ENCODE results near the gene GRXCR2. TPM values are rescaled to one million over a fixed set of nuclear protein-coding genes. Genes with fewer than 3 reads are reported as not detected.
"Not testable (repeated sequence)": the region's sequence is repeated elsewhere in the genome, so short reads cannot be mapped to it uniquely, and the experiment has no call there.

Gene GRXCR2, protein sequence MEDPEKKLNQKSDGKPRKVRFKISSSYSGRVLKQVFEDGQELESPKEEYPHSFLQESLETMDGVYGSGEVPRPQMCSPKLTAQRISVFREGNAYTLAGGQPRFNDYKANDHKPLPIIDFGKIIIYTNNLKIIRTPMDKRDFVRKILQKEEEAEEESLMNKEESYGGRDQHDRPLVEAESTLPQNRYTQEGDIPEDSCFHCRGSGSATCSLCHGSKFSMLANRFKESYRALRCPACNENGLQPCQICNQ
- total RNA-seq = not detected

DNA sequence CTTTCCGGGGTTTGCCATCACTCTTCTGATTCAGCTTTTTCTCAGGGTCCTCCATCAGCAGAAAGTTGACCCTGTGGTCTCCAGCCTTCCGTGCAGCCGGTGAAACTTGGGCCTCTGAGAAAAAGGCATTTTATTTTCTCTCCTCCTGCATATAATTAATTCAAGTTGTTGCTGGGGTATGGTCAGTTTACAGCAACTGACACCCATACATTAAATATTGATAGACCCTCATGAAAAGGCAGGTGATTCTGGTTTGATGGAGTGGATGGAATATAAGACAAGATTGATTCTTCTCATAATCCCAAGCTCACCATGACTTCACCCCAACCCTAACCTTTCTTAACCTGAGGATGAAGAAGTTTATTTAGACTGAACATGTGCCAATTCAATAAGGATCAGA lies at the start of gene GRXCR2:
Gene GRXCR2, minus strand, starts transcription at position 101 of the 400 bp plus-strand sequence. Its CDS starts 46 bp downstream, at position 55.
- FAIRE-seq (no peak), DNase-seq (ENCODE audit: low spot score in 2 of 2) (no peak)

DNA sequence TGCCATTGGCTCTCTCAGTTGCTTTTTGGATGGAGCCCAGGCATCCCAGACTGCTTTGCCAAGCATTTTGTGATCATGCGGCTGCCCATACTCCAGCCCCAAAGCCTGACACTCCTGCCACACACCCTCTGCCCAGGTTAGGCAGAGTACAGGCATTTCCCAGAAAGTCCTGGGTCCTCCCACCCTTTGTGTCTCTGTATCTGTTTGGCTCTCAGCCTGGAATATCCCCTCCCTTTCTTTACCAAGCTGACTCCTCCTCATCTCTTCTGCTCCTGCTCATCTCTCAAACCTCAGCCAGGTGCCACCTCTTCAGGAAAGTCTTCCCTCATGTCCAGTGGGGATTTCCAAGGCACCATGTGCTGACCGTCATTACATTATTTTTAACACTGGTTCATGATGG lies 49.2 kb upstream of the GRXCR2 start:
- no peak for FAIRE-seq
- DNase-seq (ENCODE audit: low spot score in 2 of 2) = no peak

DNA sequence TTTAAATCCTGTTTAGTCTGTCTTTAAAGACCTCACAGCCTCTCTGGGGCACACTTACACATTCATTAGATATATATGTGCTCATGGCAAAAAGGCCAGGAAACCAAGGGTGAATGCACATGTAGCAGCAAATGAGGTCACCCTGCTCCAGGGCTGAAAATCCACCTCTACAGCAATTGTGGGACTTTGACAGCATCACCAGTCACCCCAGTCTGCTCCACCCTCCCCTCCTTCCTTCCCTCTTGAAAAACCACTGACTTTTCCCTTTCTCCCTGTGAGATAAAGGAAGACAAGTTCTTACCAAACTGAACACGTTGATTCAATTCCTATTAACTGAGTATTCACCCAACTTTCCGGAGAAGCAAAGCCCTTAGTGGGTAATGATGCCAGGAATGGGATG lies 48.4 kb upstream of the GRXCR2 start:
- DNase-seq (ENCODE audit: low spot score in 2 of 2) (no peak), FAIRE-seq (no peak)

DNA sequence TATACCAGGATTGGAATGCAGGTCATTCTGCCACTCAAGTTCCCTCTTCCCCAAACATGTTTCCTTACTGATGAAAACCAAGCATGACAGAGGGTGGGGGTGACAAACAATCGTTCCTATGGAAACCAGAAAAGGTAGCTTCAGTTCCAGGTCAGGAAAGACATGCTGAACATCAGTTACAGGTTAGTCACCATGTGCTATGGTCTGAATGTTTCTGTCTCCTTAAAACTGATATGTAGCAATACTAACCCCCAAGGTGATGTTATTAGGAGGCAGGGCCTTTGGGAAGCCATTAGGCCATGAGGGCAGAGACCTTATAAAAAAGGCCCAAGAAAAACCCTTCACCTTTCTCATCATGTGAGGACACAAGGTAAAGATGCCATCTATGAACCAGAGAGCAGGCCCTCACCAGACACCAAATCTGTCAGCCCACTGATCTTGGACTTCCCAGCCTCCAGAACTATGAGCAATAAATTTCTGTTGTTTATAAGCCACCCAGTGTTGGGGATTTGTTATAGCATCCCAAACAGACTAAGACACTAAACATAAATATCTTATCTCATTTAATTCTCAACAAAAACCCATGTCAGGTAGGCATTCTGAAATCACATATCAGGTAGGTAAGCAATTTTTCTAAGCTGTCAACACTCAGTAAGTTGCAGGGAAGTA lies 47.9 kb upstream of the GRXCR2 start:
- FAIRE-seq = no peak
- no peak for DNase-seq (ENCODE audit: low spot score in 2 of 2)

DNA sequence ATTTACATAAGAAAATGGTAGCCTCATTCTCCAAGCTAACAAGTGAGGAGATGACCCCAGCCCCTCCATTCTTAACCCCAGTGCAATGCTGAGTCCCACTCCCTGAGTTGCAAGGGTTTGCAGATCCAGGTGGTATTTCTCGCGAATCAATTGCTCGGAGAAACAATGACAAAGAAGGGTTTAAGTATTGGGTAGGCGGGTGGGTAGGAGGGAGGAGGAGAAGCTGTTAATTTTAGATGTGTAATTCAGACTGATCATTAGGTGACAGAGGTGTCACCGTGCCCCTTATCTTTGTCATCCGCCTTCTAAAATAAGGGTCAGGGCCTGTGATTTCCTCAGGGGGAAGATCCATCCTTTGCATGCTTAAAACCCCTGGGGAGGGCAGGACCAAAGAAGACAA lies 46.6 kb upstream of the GRXCR2 start:
- FAIRE-seq (no peak), DNase-seq (ENCODE audit: low spot score in 2 of 2) (no peak)

DNA sequence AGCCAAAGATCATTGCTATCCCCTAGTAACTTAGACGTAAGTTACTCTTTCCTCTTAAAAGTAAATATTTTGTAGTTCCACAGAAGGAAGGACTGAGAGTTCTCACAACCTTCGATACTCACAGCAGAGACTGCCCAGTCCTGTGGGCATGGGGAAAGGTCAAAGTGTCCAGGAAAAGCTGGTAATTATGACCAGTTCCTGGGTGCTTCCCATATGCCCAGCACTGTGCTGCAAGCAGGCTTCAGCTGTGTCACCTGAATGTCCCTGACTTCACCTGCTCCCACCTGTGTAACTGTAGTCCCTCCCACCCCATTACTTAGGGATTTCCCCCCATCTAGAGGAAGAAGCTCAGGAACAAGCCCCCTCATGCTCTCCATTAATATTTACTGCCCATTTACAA lies 45.6 kb upstream of the GRXCR2 start:
- no peak for DNase-seq (ENCODE audit: low spot score in 2 of 2)
- no peak for FAIRE-seq

DNA sequence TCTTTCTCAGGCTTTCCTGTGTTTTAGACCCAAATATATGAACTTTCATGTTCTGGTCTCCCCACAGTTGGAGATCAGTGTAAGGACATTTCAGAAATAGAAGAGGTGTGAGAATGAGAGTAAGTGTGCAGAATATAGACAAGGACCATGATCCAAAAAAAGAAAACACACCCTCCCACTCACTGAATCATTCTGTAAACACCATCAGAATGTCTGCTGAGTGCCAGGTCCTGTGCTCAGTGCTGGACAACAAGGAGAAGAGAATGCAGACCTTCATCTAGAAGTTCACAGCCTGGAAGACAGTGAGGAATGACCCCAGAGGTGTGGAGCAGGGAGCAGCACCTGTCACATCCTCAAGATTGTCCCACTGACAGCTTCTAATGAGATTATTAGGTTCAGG lies 44.5 kb upstream of the GRXCR2 start:
- FAIRE-seq = no peak

DNA sequence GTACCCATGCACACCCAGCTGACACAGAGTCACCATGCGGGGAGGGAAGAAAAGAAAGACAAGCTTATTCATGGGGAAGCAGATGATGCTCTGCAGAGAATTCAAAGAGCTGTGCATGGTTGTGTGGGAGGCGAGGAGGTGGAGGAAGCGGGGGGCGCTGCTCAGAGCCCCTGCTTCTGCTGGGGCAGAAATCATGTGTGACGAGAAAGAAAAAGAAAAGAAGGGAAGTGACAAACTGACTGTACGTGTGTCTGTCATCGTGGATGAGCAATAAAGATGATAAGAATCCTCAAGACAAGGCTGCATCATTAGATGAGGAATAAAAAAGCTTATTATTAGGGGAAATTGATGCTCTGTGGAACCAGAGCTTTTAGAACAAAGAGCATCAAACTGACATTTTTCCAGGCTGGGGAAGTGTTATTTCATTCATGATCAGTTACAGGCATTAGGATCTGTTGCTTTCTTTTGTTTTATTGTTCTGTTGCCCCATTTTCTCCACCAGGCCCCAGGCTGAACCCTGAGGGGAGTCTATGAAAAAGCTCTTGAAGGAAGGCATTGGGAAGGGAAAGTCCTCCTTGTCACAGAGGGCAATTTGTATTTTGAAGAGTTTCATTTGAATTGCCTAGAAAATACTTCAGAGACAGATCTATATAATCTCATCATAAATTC lies 43.3 kb upstream of the GRXCR2 start:
- DNase-seq (ENCODE audit: low spot score in 2 of 2) = no peak

More for the DNA sequence above, 44.5 kb upstream of the GRXCR2 start:
- DNase-seq (ENCODE audit: low spot score in 2 of 2) = no peak

DNA sequence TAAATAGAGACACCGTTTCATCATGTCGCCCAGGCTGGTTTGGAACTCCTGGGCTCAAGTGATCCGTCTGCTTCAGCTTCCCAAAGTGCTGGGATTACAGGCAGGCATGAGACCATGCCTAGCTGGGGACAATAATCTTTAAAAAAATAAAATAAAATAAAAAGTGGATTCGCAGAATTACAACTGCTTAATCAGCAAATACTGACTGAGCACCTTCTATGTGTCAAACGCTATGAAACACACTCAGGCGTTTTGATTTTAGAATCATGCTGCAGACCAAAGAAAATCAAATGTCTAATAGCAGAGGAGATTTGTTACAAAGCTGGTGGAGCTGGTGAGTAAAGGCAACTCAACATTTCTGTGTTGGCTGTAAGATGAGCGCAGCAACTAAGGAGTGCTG lies 40.9 kb upstream of the GRXCR2 start:
- DNase-seq (ENCODE audit: low spot score in 2 of 2) (no peak), FAIRE-seq (no peak)

More for the DNA sequence above, 43.3 kb upstream of the GRXCR2 start:
- FAIRE-seq = no peak

DNA sequence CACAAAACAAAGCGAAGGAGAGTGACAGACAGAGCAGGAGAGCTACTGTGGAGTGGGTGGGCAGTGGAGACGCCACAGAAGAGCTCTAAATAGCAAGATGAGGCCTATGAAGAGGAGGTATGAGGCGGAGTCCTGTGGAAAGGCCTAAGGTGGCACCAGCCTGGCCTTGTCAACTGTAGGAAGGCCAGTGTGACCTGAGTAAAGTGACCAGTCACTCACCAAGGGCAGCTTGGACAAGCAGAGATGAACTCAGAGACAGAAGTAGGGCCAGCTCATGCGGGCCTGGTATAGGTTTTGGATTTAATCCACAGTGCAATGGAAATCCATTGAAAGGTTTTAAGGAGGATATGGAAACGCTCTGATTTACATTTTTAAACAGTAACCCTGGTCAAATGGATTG lies 39.8 kb upstream of the GRXCR2 start:
- no peak for DNase-seq (ENCODE audit: low spot score in 2 of 2)
- no peak for FAIRE-seq

DNA sequence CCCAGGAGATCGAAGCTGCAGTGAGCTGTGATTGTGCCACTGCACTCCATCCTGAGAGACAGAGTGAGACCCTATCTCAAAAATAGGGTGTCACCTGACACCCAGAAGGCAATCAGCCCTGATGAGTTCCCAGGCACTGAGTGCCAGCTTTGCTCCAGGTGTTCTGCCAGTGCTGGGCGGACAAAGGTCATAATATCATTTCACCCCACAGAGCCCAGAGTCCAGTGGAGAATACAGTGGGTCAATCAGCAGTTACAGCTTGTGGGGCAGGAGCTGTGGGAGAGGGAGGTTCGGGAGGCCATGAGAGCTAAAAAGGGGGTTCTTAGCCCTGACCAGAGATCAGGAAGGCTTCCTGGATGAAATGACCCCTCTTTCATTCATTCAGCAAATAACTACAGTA lies 39.2 kb upstream of the GRXCR2 start:
- no peak for FAIRE-seq
- DNase-seq (ENCODE audit: low spot score in 2 of 2) = no peak

DNA sequence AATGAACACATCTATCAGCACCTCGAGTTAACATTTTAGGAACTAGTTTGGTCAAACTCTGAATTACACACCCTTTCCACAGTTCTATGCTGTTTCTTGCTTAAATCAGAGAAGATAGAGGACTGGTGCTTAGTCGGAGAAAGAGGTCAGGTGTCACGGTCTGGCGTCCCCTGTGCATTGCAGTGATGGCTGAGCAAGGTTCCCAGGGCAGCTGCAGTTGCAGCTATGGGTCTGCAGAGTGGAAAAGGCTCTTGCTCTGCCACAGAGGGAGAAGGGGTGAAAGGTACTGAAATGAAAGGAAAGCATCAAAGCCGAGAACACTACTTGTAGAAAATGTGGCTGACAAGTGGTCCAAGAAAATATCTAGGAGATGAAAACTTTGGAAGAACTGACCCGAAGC lies 38.4 kb upstream of the GRXCR2 start:
- no peak for FAIRE-seq
- no peak for DNase-seq (ENCODE audit: low spot score in 2 of 2)

DNA sequence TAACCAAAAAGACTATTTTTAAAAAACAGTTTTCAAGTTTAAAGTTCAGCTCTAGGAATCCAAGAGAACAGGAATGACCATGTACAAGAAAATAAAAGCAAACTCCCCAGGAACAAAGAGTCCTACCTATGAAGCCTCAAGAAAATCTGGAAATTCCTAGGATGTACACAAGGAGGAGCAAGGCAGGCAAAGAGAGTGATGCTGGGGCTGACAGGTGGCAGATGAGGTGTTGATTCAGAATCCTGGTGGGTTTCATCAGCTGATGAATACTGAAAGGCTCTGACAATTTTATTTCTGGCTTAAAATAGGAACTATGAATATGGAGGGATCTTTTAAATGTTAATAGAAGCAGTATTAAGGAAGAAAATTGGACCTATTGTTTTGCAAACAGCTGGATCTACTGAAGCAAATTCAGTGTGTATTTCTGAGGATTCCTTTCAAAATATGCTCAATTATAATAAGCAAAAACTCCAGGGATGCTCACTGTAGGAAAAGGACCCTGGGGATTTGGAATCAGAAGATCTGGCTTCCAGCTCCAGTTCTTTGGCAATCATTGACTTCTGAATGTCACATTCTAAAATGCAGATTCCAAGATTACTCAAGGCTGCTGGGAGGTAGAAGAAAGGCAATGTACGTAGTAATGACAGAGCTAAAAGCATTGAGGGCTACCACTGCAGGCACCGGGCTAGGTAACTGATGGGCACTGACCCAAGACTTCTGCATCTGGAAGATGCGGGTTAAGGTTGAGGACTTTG lies 35.6 kb upstream of the GRXCR2 start:
- FAIRE-seq = no peak
- DNase-seq (ENCODE audit: low spot score in 2 of 2) = no peak

DNA sequence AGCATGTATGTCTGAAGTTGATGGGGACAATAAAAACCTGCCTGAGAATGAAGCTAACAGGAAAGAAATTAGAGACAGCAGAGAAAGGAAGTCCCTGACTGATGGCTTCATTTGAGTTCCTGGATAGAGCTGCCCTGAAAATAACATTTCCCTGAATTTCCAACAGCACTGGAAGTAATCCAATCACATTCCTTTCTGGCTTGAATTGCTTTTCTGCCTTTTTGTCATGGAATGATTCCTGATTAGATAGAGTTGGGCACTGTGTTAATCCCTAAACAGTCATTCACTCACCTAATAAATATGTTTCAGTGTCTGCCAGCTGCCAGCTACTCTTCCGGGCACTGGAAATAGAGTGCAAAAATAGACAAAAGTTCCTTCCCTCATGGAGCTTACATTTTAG lies 33.6 kb upstream of the GRXCR2 start:
- FAIRE-seq (no peak), DNase-seq (ENCODE audit: low spot score in 2 of 2) (no peak)

DNA sequence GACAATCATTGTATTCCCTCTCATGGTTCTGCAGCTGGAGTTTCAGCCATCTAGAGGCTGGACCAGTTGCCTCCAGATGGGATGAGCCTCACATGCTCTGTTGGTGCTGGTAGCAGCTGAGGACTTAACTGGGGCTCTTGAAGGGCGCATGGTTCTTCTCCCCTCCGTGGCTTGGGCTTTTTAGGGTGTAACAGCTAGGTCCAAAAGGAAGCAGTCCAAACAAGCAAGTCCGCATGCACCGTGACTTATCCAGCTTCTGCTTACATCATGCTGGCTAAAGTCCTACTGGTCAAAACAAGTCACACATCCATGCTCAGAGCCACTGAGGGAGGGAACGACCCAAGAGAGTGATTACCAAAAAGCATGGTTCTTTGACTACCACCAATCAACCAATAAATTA lies 31.9 kb upstream of the GRXCR2 start:
- DNase-seq (ENCODE audit: low spot score in 2 of 2) = no peak
- no peak for FAIRE-seq

DNA sequence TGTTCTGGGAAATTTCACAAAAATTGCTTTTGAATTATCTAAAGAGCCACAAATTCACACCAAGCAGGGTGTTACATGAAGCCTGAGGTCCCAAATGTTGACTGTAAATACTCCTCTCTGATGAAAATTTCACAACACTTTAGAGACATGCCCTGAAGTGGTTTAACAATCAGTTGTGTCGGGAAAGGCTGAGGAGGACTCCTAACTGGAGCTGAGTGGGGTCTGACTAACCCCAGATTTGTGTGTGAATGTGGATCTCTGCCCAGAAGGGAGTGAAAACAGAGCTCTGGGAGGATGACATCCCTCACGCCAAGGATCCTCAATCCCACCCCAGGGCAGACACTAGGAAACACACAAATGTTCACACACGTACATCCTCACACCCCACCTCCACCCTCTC lies 31.1 kb upstream of the GRXCR2 start:
- no peak for DNase-seq (ENCODE audit: low spot score in 2 of 2)
- no peak for FAIRE-seq

DNA sequence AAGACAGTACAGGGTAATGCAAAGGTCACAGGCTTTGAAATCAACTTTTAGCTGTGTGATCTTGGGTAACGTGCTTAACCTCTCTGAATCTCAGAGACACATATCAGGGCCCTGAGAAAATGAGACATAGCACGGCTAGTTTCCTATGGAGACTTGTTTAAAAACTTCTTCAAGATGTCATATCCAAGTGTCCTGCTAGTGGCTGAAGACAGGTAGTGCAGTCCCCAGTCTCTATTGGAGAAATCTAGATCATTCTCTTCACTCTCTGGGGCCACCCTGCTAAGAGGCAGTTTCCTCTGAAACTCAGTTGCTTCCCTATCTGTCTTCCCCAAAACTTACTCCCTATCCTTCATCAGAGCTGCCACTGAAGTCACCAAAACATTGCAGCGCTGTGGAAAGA lies 30.3 kb upstream of the GRXCR2 start:
- FAIRE-seq (no peak), DNase-seq (ENCODE audit: low spot score in 2 of 2) (no peak)

DNA sequence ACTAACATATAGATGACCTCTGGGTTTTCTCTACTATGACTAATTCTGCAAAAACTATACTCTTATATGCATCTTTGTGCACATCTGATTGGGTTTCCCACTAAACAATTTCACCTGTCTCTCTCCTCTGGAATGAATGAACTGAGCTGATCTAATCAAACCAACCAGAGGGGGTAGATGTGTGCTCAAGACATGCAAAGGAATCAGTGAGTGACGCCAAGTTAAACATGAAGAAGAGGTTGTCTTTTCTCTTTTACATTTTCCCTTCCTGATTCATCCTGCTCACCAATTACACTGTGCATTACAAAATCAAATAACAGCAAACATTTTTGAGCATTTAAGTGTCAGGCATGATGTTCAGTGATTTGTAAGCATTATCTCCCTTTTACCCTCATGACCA lies 29.6 kb upstream of the GRXCR2 start:
- DNase-seq (ENCODE audit: low spot score in 2 of 2) = no peak
- FAIRE-seq = no peak

DNA sequence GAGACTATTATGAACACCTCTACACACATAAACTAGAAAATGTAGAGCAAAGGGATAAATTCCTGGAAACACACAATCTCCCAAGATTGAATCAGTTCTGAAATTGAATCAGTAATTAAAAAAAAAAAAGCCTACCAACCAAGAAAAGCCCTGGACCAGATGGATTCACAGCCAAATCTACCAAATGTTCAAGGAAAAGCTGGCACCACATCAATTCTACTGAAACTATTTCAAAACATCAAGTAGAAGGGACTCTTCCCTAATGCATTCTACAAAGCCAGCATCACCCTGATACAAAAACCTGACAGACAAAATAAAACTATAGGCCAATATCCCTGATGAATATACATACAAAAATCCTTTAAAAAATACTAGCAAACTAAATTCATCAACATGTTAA lies 25.4 kb upstream of the GRXCR2 start:
- FAIRE-seq (no peak), DNase-seq (ENCODE audit: low spot score in 2 of 2) (no peak)

DNA sequence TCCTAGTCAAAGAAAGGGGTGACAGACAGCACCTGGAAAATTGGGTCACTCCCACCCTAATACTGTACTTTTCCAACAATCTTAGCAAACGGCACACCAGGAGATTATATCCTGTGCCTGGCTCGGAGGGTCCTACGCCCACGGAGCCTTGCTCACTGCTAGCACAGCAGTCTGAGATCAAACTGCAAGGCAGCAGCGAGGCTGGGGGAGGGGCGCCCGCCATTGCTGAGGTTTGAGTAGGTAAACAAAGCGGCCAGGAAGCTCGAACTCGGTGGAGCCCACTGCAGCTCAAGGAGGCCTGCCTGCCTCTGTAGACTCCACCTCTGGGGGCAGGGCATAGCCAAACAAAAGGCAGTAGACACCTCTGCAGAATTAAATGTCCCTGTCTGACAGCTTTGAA lies 18.6 kb upstream of the GRXCR2 start:
- not testable (repeated sequence) for FAIRE-seq; DNase-seq (ENCODE audit: low spot score in 2 of 2)

DNA sequence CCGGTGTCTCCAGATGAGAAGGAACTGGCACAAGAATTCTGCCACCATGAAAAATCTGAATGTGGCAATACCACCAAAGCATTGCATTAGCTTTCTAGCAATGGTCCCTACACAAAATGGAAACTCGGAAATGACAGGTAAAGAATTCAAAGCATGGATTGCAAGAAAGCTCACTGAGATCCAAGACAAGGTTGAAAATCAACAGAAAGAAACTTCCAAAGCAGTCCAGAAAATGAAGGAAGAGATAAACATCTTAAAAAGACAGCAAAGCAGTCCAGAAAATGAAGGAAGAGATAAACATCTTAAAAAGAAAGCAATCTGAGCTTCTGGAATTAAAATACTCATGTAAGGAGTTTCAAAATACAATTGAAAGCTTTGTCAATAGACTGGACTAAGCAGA lies 16.8 kb upstream of the GRXCR2 start:
- DNase-seq (ENCODE audit: low spot score in 2 of 2) (no peak), FAIRE-seq (no peak)
